Stimulated activated CD4-positive, alpha-beta T cell treated with anti-CD3 and anti-CD28 coated beads, Interleukin-1b, Interleukin-23, amount 100 ng/mL, for 24 hours (primary cell): ENCODE results near the gene TACR3.
"Not testable (repeated sequence)": the region's sequence is repeated elsewhere in the genome, so short reads cannot be mapped to it uniquely, and the experiment has no call there.

Source experiments
- DNase-seq, 4 experiments: peaks; one replicate each; pipeline ENCODE4 v3.0.0-alpha.2; 2020; ENCODE audit warnings: low read depth in 4 of 4, low spot score in 1 of 4

The TACR3 gene, protein sequence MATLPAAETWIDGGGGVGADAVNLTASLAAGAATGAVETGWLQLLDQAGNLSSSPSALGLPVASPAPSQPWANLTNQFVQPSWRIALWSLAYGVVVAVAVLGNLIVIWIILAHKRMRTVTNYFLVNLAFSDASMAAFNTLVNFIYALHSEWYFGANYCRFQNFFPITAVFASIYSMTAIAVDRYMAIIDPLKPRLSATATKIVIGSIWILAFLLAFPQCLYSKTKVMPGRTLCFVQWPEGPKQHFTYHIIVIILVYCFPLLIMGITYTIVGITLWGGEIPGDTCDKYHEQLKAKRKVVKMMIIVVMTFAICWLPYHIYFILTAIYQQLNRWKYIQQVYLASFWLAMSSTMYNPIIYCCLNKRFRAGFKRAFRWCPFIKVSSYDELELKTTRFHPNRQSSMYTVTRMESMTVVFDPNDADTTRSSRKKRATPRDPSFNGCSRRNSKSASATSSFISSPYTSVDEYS

GRCh38 chr4:103719830-103720207 is at the start of gene TACR3:
TACR3 (minus strand) TSS chr4:103719985; CDS start chr4:103719675, 310 bp downstream.
- no peak for DNase-seq

DNA sequence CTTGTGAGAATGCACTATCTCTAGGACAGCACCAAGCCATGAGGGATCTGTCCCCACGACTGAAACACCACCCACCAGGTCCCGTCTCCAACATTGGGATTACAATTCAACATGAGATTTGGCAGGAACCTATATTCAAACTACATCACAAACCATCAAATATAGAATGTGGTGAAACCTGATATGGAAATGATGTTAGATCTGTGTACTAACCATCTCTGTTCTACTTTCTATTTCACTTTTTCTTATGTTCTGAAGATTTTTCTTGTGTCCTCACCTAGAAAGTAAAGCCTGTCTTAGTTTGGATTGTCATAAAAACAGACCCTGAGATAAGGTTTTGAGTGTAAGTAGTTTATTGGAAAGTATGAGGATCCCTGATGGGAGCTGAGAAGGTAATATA is 37.8 kb upstream of the TACR3 start:
- no peak for DNase-seq

- DNase-seq, result no peak
These were observed 37.0 kb upstream of the TACR3 start for GRCh38 chr4:103756741-103757140.

DNA sequence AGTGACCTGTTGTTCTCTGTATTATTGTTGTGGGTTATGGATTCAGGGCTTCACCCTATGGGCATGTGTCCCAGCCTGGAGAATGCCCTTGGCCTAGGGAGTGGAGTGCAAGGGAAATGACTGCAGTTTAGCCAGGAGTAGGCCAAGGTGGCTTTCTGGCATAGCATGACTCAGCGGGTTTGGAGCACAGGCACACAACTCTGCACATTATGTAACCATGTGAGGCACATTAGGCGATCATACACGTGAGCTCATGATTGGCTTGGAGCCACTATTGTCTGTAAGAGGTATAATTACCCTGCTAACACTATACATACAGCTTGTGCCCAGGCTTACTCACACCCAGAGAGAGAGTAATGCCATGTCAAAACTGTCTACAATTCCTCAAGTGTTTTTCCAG is 35.1 kb upstream of the TACR3 start:
- no peak for DNase-seq

DNA sequence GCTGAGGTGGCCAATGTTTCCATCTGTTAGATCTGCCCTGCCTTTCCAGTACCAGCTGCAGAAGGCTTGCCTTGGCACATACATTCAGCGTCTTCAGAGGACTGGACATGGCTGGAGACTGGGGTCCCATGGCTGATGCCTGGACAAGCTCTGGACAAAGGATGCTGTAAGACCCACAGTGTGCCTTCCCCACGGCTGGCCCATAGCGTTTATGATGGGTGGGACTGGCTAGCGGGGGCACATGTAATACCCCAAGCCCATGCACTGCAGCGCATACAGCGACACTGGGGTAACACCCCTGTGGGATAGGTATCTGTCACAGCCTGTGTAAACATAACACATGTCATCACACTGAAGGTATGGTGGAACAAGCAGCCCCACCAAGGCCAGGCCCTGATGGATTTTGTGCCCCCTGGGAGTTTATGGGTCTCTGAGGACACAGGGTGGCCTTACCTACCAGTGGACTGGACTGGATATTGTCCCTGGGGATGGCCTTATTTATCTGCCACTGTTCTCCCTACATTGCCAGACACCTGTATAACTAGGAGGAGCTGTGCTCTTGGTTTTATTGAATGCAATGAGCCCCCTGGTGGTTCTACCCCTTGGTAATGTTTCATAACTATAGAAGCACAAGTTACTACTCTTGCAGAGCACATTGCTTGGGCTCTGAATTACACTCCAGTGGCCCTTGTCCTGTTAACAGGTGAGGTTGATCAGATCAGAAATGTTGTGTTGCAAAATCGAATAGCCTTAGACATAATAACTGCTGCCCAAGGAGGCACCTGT is 34.3 kb upstream of the TACR3 start:
- DNase-seq, result no peak

DNA sequence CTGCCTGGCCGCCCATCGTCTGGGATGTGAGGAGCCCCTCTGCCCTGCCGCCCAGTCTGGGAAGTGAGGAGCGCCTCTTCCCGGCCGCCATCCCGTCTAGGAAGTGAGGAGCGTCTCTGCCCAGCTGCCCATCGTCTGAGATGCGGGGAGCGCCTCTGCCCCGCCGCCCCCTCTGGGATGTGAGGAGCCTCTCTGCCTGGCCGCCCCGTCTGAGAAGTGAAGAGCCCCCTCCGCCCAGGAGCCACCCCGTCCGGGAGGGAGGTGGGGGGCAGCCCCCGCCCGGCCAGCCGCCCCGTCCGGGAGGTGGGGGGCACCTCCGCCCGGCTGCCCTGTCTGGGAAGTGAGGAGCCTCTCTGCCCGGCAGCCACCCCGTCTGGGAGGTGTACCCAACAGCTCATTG is 3.4 kb upstream of the TACR3 start:
- not testable (repeated sequence) for DNase-seq

DNA sequence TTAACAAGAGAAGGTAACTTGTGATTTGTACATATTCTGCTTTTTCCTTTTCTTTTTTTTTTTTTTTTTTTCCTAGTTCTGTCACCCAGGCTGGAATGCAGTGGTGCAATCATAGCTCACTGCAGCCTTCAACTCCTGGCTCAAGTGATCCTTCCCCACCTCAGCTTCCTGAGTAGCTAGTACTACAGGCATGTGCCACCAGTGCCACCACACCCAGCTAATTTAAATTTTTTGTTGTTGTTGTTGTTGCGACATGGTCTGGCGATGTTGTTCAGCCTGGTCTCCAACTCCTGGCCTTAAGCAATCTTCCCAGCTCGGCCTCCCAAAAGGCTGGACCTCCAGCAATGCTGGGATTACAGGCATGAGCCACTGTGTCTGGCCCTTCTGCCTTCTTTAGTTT is 1.5 kb upstream of the TACR3 start:
- no peak for DNase-seq

DNA sequence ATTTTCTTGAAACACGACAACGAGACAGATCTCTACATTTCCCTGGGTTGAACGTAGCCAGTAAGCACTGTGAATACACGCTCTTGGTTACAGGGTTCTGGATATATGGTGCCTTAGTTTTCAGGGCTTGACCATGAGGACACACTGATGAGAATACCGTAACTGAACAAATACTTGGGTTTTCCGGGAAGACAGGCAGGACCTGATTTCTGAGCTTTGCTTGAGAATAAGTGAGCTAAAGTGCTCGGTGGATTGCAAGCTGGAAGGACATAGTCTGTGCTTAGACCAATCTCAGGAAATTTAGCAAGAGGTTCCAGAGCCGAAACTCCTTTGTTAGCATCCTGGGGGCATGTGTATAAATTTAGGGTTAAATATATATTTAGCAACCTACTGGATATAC is 876 bp upstream of the TACR3 start:
- no peak for DNase-seq

GRCh38 chr4:103719105-103719829 is 518 bp downstream of the TACR3 start:
- no peak for DNase-seq

GRCh38 chr4:103692615-103693014 is 27.2 kb downstream of the TACR3 start:
- DNase-seq, result no peak

GRCh38 chr4:103673983-103674382 is 45.8 kb downstream of the TACR3 start:
- no peak for DNase-seq

GRCh38 chr4:103666764-103667163 is 53.0 kb downstream of the TACR3 start:
- not testable (repeated sequence) for DNase-seq

GRCh38 chr4:103664436-103665075 is 55.2 kb downstream of the TACR3 start:
- no peak for DNase-seq

DNA sequence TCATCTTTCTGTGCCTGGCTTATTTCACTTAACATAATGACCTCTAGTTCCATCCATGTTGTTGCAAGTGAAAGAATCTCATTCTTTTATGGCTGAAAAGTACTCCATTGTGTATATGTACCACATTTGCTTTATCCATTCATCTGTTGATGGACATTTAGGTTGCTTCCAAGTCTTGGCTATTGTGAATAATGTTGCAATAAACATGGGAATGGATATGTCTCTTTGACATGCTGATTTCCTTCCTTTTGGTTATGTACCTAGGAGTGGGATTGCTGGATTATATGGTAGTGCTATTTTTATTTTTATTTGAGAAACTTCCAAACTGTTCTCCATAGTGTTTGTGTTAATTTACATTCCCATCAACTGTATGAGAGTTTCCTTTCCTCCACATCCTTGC is 71.2 kb downstream of the TACR3 start:
- no peak for DNase-seq

DNA sequence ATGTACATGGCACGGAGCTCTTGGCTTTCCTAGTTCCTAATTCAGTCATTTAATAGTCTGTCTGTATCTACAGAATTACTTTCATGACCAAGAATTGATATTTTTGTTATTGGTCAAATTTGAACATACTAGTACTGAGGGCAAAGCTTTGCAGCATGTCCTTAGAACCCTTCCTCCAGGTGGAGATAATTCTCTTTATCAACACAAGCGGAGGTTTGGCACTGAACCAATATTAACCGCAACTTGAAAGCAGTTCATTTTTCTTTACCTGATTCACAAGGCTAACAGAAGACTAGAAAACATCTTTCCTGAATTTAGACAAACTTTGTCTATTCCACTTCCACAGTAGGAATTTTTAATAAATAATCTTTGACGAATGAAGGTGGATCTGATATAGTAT is 73.8 kb downstream of the TACR3 start:
- DNase-seq, result no peak

GRCh38 chr4:103634236-103634635 is 85.5 kb downstream of the TACR3 start:
- DNase-seq, result no peak

DNA sequence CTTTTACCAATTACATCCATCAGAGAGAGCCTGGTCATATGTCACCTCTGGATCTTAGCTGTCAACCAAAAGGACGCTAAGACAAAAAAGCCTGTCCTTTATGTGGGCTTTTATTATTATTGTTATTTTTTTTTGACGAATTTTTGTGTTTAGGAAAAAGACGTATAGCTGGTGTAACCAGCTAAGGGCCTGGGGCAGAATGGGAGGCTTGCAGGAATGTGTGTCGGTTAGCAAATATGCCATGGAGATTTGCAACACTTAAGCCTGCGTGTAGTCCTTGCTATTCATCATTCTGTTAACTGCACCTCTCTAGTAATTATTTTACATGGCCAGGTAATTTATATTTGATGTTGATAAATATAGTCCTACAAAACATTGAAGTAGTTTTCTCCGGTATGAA is 93.5 kb downstream of the TACR3 start:
- DNase-seq, result no peak

DNA sequence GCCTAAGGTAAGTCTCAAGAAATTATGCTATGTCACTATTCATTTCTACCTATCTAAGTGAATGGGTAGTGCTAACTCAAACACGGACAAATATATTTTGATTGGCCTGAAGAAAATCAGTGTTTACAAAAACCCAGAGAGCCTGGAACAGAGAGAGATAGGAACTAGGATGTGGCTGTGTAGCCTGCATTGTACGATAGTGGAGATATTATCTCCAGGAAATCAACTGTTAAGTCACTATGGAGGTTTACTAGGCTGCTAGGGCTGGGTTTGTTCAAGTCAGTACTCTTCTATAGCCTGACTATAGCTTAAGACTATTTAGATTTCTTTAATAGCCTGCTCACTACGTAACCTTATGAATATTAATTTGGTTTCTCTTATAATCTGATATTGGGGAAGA is 127.9 kb downstream of the TACR3 start:
- no peak for DNase-seq

DNA sequence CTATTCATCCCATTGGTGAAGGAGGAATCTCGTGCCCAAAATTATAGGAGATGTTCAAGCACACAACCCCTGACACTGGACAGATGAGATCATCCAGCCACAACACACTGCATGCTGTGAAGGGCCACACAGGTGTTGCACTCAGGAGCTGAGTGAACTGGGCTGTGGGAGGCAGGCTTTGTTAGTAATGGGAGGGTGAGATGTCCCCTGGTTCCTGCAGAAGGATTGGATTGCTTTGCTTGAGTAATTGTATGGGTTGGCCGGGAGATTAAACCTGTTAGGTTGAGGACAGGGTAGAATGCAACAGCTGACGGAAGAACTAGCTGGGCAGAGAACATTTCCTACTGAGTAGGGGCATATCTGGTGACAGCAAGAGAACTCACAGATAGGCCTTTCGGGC is 152.2 kb downstream of the TACR3 start:
- DNase-seq, result no peak

- DNase-seq, result not testable (repeated sequence)
These were observed 160.6 kb downstream of the TACR3 start for GRCh38 chr4:103559178-103559577.
